ENCODE measurements around the gene TRHDE. TPM values are rescaled to one million over a fixed set of nuclear protein-coding genes. Genes with fewer than 3 reads are reported as not detected.

The TRHDE gene, protein sequence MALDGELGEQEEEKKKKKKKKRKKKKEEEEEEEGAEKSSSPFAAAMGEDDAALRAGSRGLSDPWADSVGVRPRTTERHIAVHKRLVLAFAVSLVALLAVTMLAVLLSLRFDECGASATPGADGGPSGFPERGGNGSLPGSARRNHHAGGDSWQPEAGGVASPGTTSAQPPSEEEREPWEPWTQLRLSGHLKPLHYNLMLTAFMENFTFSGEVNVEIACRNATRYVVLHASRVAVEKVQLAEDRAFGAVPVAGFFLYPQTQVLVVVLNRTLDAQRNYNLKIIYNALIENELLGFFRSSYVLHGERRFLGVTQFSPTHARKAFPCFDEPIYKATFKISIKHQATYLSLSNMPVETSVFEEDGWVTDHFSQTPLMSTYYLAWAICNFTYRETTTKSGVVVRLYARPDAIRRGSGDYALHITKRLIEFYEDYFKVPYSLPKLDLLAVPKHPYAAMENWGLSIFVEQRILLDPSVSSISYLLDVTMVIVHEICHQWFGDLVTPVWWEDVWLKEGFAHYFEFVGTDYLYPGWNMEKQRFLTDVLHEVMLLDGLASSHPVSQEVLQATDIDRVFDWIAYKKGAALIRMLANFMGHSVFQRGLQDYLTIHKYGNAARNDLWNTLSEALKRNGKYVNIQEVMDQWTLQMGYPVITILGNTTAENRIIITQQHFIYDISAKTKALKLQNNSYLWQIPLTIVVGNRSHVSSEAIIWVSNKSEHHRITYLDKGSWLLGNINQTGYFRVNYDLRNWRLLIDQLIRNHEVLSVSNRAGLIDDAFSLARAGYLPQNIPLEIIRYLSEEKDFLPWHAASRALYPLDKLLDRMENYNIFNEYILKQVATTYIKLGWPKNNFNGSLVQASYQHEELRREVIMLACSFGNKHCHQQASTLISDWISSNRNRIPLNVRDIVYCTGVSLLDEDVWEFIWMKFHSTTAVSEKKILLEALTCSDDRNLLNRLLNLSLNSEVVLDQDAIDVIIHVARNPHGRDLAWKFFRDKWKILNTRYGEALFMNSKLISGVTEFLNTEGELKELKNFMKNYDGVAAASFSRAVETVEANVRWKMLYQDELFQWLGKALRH
- total RNA-seq (1 to 10 TPM; 6.5 to 7.5 TPM), polyA plus RNA-seq (under 1 TPM; 0.19 to 0.47 TPM)
- long read RNA-seq, donor 1 = 0 reads
- long read RNA-seq, donor 2 = 0 reads
- long read RNA-seq, donor 3 = 0 reads
- long read RNA-seq, donor 4 = 0 reads
- long read RNA-seq, donor 5 = 0 reads

GRCh38 chr12:72272091-72272661, at the start of gene TRHDE:
TSS of gene TRHDE (plus strand) at chr12:72272370. CDS start at chr12:72272644, 274 bp downstream.
- Histone ChIP-seq H3K9ac (ENCODE audit: insufficient read depth in 1 of 2, low read length in 2 of 2) (peak within 1 kb of the TSS; percentile 45 to 66), H3K36me3 (ENCODE audit: control insufficient read depth in 4 of 4, insufficient read depth in 4 of 4, low read length in 4 of 4) (no peaks in the 10 kb centered on the region), H3K4me3 (peak within 1 kb of the TSS; percentile 47), H3K27me3 (ENCODE audit: control insufficient read depth in 3 of 3, insufficient read depth in 3 of 3, low read length in 2 of 3) (peaks cover 5 to 46% (median 10%) of the 10 kb centered on the region in 3 donors), H3K27ac (ENCODE audit: low read depth in 1 of 2, low read length in 1 of 2) (peak within 1 kb of the TSS in 1 of 2 donors; percentile 77), H3K9me3 (ENCODE audit: control insufficient read depth in 4 of 4, insufficient read depth in 3 of 4, low read length in 3 of 4) (peaks cover 0 to 7% (median 0%) of the 10 kb centered on the region in 4 donors), H3K4me1 (ENCODE audit: control insufficient read depth in 5 of 5, insufficient read depth in 5 of 5, low read length in 5 of 5) (peaks cover 0 to 44% (median 7%) of the 10 kb centered on the region in 5 donors)
- ATAC-seq (ENCODE audit: insufficient read depth, low FRiP score) (peak; percentile 68), DNase-seq (peak; percentile 76 to 79 (median 78))
- WGBS, 2 donors = 1 to 2% methylated on average over 57 to 60 of the region's 60 CpGs
- no peak for TF ChIP-seq CTCF (IDR thresholded peaks at IDR 0.05; ENCODE audit: control extremely low read depth, extremely low read depth)

DNA sequence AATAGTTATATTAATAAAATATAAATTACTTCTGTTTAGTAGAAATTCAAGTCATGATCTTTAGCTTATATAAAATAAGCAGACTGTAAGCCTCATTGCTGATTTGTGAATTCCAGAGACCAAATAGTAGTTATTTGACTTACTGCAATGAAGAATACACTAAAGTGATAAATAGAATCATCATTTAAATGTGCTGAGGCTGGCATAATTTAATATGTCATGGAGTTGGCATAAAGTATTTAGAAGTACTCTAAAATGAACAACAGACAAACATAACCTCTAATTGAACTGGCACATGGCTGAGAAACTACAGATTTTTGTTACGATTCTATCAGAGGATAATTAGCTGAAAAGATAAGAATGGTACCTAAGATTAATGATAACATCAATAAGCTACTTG, 45.7 kb upstream of the TRHDE start:
- Histone ChIP-seq H3K4me1 (ENCODE audit: control insufficient read depth in 5 of 5, insufficient read depth in 5 of 5, low read length in 5 of 5) (peaks cover 0 to 3% (median 0%) of the 10 kb centered on the region in 5 donors), H3K27me3 (ENCODE audit: control insufficient read depth in 3 of 3, insufficient read depth in 3 of 3, low read length in 2 of 3) (no peaks in the 10 kb centered on the region), H3K36me3 (ENCODE audit: control insufficient read depth in 4 of 4, insufficient read depth in 4 of 4, low read length in 4 of 4) (no peaks in the 10 kb centered on the region), H3K4me3 (no peak overlapping the region), H3K27ac (ENCODE audit: low read depth in 1 of 2, low read length in 1 of 2) (no peak overlapping the region), H3K9ac (ENCODE audit: insufficient read depth in 1 of 2, low read length in 2 of 2) (no peak overlapping the region), H3K9me3 (ENCODE audit: control insufficient read depth in 4 of 4, insufficient read depth in 3 of 4, low read length in 3 of 4) (no peaks in the 10 kb centered on the region)
- TF ChIP-seq CTCF (IDR thresholded peaks at IDR 0.05; ENCODE audit: control extremely low read depth, extremely low read depth) = no peak
- no peak for ATAC-seq (ENCODE audit: insufficient read depth, low FRiP score)
- DNase-seq = no peak
- 69 to 79% methylated on average over 1 of the region's 1 CpG for WGBS, 2 donors

DNA sequence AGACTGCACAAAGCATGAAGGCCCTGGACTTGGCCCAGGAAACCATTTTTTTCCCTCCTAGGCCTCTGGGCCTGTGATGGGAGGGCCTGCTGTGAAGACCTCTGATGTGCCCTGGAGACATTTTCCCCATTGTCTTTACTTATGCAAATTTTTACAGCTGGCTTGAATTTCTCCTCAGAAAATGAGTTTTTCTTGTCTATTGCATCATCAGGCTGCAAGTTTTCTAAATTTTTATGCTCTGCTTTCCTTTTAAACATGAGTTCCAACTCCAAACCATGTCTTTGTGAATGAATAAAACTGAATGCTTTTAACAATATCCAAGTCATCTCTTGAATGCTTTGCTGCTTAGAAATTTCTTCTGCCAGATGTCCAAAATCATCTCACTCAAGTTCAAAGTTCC, 43.7 kb upstream of the TRHDE start:
- H3K27me3 ChIP-seq (ENCODE audit: control insufficient read depth in 3 of 3, insufficient read depth in 3 of 3, low read length in 2 of 3) = no peaks in the 10 kb centered on the region
- H3K27ac ChIP-seq (ENCODE audit: low read depth in 1 of 2, low read length in 1 of 2) = no peak overlapping the region
- H3K9me3 ChIP-seq (ENCODE audit: control insufficient read depth in 4 of 4, insufficient read depth in 3 of 4, low read length in 3 of 4) = no peaks in the 10 kb centered on the region
- no peak overlapping the region for H3K9ac ChIP-seq (ENCODE audit: insufficient read depth in 1 of 2, low read length in 2 of 2)
- H3K4me1 ChIP-seq (ENCODE audit: control insufficient read depth in 5 of 5, insufficient read depth in 5 of 5, low read length in 5 of 5) = peaks cover 0 to 3% (median 0%) of the 10 kb centered on the region in 5 donors
- ATAC-seq (ENCODE audit: insufficient read depth, low FRiP score) = no peak
- DNase-seq = no peak
- no peak for TF ChIP-seq CTCF (IDR thresholded peaks at IDR 0.05; ENCODE audit: control extremely low read depth, extremely low read depth)
- H3K36me3 ChIP-seq (ENCODE audit: control insufficient read depth in 4 of 4, insufficient read depth in 4 of 4, low read length in 4 of 4) = no peaks in the 10 kb centered on the region
- no peak overlapping the region for H3K4me3 ChIP-seq
